HG03469 (cell line): ENCODE results near the gene MRPL17.
"Not testable (repeated sequence)": the region's sequence is repeated elsewhere in the genome, so short reads cannot be mapped to it uniquely, and the experiment has no call there.

ENCODE experiments used
- ATAC-seq: cut with Tn5 transposase; IDR thresholded peaks from one replicate; pipeline ENCODE4 v1.9.1; 2021; ENCODE audit warnings: mild to moderate bottlenecking, moderate library complexity, moderate number of reproducible peaks; ENCODE audit not compliant: unreplicated experiment

MRPL17 gene

GRCh38 chr11:6684068-6684467 is 928 bp upstream of the MRPL17 start:
- ATAC-seq = not testable (repeated sequence)

- no peak for ATAC-seq
These were observed 577 bp downstream of the MRPL17 start for GRCh38 chr11:6682591-6682935.

GRCh38 chr11:6681949-6682348 is 1.2 kb downstream of the MRPL17 start:
- ATAC-seq = no peak

- no peak for ATAC-seq
These were observed 1.6 kb downstream of the MRPL17 start for GRCh38 chr11:6681505-6681904.

- no peak for ATAC-seq
These were observed 6.1 kb downstream of the MRPL17 start for GRCh38 chr11:6677018-6677417.

- ATAC-seq = no peak
These were observed 8.3 kb downstream of the MRPL17 start for GRCh38 chr11:6674862-6675261.

GRCh38 chr11:6674219-6674597 is 8.9 kb downstream of the MRPL17 start:
- no peak for ATAC-seq

- ATAC-seq = no peak
These were observed 9.5 kb downstream of the MRPL17 start for GRCh38 chr11:6673523-6674218.

- no peak for ATAC-seq
These were observed 11.1 kb downstream of the MRPL17 start for GRCh38 chr11:6671991-6672390.

- no peak for ATAC-seq
These were observed 12.8 kb downstream of the MRPL17 start for GRCh38 chr11:6670202-6670830.

GRCh38 chr11:6667733-6668374 is 15.3 kb downstream of the MRPL17 start:
- ATAC-seq = no peak

- ATAC-seq = no peak
These were observed 16.6 kb downstream of the MRPL17 start for GRCh38 chr11:6666302-6667183.

- no peak for ATAC-seq
These were observed 18.6 kb downstream of the MRPL17 start for GRCh38 chr11:6664551-6664950.

GRCh38 chr11:6663794-6664469 is 19.2 kb downstream of the MRPL17 start:
- ATAC-seq = no peak

GRCh38 chr11:6660712-6661111 is 22.4 kb downstream of the MRPL17 start:
- no peak for ATAC-seq

GRCh38 chr11:6658647-6659046 is 24.5 kb downstream of the MRPL17 start:
- ATAC-seq = no peak

- no peak for ATAC-seq
These were observed 25.8 kb downstream of the MRPL17 start for GRCh38 chr11:6657346-6657745.

- ATAC-seq = no peak
These were observed 26.2 kb downstream of the MRPL17 start for GRCh38 chr11:6656936-6657335.

GRCh38 chr11:6656584-6656915 is 26.6 kb downstream of the MRPL17 start:
- no peak for ATAC-seq

- no peak for ATAC-seq
These were observed 27.2 kb downstream of the MRPL17 start, which contains the start of gene DCHS1 for GRCh38 chr11:6655790-6656583. Gene DCHS1 (minus strand): TSS chr11:6655809. CDS start chr11:6641613, 14,196 bp downstream.
